GM12865 (cell line): Measurements from ENCODE around the gene ZNF619.

ENCODE experiments used
- DNase-seq: peaks from one replicate; pipeline ENCODE4 v3.0.0; 2010; ENCODE audit warnings: low read depth
- H3K4me3 ChIP-seq: 2 replicates; pipeline ENCODE4 v1.5.1; 2011; ENCODE audit warnings: mild to moderate bottlenecking, low read depth, low read length, control low read depth
- CTCF ChIP-seq: IDR thresholded peaks from 2 replicates; pipeline ENCODE4 v1.5.1; 2011; ENCODE audit warnings: low read length, control low read depth, low read depth, inconsistent platforms; ENCODE audit not compliant: insufficient read depth; ENCODE audit errors: missing control alignments

ZNF619 gene

GRCh38 chr3:40505599-40506462, 28.9 kb downstream of the ZNF619 start, which contains the start of gene ZNF620:
ZNF620 (plus strand) TSS chr3:40506039; CDS start chr3:40506353, 314 bp downstream.
- peak; percentile 58 for TF ChIP-seq CTCF
- peak; percentile 66 for DNase-seq
- H3K4me3 ChIP-seq = peak within 1 kb of the TSS; percentile 75

- no peak overlapping the region for H3K4me3 ChIP-seq
- no peak for DNase-seq
- TF ChIP-seq CTCF = no peak
Measured at GRCh38 chr3:40511031-40511718, 34.3 kb downstream of the ZNF619 start.

GRCh38 chr3:40516201-40516600, 39.3 kb downstream of the ZNF619 start:
- no peak for DNase-seq
- no peak overlapping the region for H3K4me3 ChIP-seq
- TF ChIP-seq CTCF = no peak

- no peak overlapping the region for H3K4me3 ChIP-seq
- no peak for TF ChIP-seq CTCF
- no peak for DNase-seq
Measured at GRCh38 chr3:40518067-40518466, 41.1 kb downstream of the ZNF619 start.

GRCh38 chr3:40518848-40519247, 41.9 kb downstream of the ZNF619 start:
- no peak overlapping the region for H3K4me3 ChIP-seq
- no peak for DNase-seq
- TF ChIP-seq CTCF = no peak

- H3K4me3 ChIP-seq = no peak overlapping the region
- no peak for TF ChIP-seq CTCF
- no peak for DNase-seq
Measured at GRCh38 chr3:40521254-40521653, 44.3 kb downstream of the ZNF619 start.
